ENCODE data around the gene FIGNL2. TPM values are rescaled to one million over a fixed set of nuclear protein-coding genes. Genes with fewer than 3 reads are reported as not detected.

Gene FIGNL2
- total and polyA plus RNA-seq, 4 donors: 0.06 to 0.70 (median 0.33) TPM

GRCh38 chr12:51809193-51809592 is 39.3 kb downstream of the FIGNL2 start (continued):
- no peak for TF ChIP-seq RAD21 (IDR thresholded peaks at IDR 0.05)

- Histone ChIP-seq H3K9me3 (ENCODE audit: control insufficient read depth in 4 of 4, low read length in 3 of 4) (no peaks in the 10 kb centered on the region), H3K36me3 (ENCODE audit: control insufficient read depth in 4 of 4, insufficient read depth in 3 of 4, low read depth in 1 of 4, low read length in 3 of 4) (peaks cover 0 to 9% (median 3%) of the 10 kb centered on the region in 4 donors), H3K27ac (ENCODE audit: low read depth in 1 of 2, low read length in 2 of 2) (no peak overlapping the region), H3K4me1 (ENCODE audit: control insufficient read depth in 4 of 4, insufficient read depth in 4 of 4, low read length in 3 of 4) (no peaks in the 10 kb centered on the region), H3K4me3 (ENCODE audit: low read depth in 1 of 3, low read length in 3 of 3) (no peak overlapping the region), H3K27me3 (ENCODE audit: control insufficient read depth in 4 of 4, insufficient read depth in 4 of 4, low read length in 3 of 4) (no peaks in the 10 kb centered on the region), H3K9ac (ENCODE audit: low read depth in 1 of 2, low read length in 2 of 2) (no peak overlapping the region)
- 96% methylated on average over 16 of the region's 16 CpGs for WGBS
- TF ChIP-seq GABPA (IDR thresholded peaks at IDR 0.05 in 1 of 2, conservative IDR thresholded peaks at IDR 0.05 in 1 of 2) (no peak), REST (IDR thresholded peaks at IDR 0.05) (no peak), YY1 (IDR thresholded peaks at IDR 0.05) (no peak), ATF3 (IDR thresholded peaks at IDR 0.05) (no peak), EGR1 (IDR thresholded peaks at IDR 0.05; ENCODE audit: low read depth in 2 of 2) (no peak), RXRA (IDR thresholded peaks at IDR 0.05) (no peak), FOXA2 (IDR thresholded peaks at IDR 0.05) (no peak), HNF4G (IDR thresholded peaks at IDR 0.05) (no peak), NR2F2 (IDR thresholded peaks at IDR 0.05) (no peak), ZBTB33 (IDR thresholded peaks at IDR 0.05) (no peak), RAD21 (IDR thresholded peaks at IDR 0.05) (no peak), FOXA1 (IDR thresholded peaks at IDR 0.05) (no peak), TAF1 (conservative IDR thresholded peaks at IDR 0.05) (no peak), SP1 (IDR thresholded peaks at IDR 0.05) (no peak), MAX (IDR thresholded peaks at IDR 0.05) (no peak), JUND (IDR thresholded peaks at IDR 0.05) (no peak), HNF4A (conservative IDR thresholded peaks at IDR 0.05) (no peak), CTCF (IDR thresholded peaks at IDR 0.05; ENCODE audit: low read depth, low read length, missing input control) (no peak)
- no peak for DNase-seq (ENCODE audit: low spot score)
These were observed 41.6 kb downstream of the FIGNL2 start for GRCh38 chr12:51806896-51807295.
